HG02973 (cell line): Measurements from ENCODE around the gene GLIS2.

Experiments used
- ATAC-seq: cut with Tn5 transposase; IDR thresholded peaks from one replicate; pipeline ENCODE4 v1.9.1; 2021; ENCODE audit warnings: moderate library complexity; ENCODE audit not compliant: unreplicated experiment

GLIS2 gene

DNA sequence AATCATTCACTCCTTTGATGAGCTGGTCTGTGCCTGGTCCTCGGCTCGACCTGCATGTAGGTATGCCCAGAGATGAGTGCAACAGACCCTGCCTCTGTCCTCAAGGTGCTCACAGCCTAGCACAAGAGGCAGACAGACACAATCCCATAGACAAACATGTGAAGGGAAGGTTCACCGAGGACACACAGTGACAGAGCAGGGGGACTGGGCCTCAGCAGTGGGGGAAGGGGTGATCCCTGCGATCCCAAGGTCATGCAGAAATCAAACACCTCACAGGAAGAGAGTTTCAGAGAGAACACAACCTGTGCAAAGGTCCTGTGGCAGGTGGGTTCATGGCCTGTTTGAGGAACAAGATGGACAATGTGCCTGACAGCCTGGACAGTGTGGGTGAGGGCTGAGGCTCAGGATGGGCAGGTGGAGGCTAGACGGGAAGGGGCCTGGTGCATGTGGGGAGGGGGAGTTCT lies 51.6 kb downstream of the GLIS2 start:
- ATAC-seq: no peak

DNA sequence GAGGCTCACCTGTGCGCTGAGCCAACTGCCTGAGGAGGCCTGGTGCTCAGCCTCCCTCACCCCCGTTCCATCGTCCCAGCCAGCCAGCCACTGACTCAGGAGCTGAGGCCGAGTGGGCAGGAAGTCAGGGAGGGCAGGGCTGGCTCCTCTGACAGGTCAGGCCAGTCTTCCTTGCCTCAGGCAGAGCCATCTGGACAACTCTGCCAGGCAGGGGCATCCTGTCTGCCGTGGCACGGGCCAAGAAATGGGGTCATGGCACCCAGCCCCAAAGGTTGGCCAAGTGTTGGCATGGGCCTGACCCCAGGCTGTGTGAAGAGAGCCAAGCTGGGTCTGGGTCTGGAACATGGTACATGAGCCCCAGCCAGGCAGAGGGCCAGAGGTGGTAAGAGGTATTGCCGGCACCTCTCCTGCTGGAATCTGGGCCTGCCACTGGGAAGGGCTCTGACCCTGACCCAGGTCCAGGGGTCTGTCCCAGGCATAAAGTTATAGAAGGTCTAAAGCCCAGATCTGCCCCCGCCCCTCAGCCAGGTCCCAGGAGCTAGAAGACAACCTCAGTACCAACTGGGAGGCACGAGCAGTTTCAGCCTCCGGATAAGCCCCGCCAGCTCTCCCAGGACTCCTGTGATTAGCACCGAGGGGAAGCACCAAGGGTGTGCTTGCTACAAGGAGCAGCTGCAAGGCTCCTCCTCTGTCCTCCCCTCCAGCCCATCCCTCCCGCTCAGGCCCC lies 53.3 kb downstream of the GLIS2 start:
- ATAC-seq: no peak

DNA sequence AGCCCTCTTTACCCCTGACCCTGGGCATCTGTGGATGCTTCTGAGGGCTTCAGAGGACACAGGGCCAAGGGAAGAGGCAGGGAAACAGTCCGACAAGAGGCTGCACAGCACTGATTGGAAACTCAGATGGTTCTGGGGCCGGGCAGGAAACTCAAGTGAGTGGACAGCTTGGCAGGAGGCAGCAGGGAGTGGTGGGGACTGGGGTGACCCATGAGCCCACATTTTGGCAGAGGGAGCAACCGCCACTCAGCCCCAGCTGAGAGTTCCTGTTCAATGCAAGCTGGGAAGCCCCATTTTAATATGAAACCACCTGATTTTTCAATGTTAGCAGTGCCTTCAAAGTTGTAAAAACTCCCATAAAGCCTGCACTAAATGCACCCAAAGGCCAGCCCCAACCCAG lies 54.3 kb downstream of the GLIS2 start:
- no peak for ATAC-seq

DNA sequence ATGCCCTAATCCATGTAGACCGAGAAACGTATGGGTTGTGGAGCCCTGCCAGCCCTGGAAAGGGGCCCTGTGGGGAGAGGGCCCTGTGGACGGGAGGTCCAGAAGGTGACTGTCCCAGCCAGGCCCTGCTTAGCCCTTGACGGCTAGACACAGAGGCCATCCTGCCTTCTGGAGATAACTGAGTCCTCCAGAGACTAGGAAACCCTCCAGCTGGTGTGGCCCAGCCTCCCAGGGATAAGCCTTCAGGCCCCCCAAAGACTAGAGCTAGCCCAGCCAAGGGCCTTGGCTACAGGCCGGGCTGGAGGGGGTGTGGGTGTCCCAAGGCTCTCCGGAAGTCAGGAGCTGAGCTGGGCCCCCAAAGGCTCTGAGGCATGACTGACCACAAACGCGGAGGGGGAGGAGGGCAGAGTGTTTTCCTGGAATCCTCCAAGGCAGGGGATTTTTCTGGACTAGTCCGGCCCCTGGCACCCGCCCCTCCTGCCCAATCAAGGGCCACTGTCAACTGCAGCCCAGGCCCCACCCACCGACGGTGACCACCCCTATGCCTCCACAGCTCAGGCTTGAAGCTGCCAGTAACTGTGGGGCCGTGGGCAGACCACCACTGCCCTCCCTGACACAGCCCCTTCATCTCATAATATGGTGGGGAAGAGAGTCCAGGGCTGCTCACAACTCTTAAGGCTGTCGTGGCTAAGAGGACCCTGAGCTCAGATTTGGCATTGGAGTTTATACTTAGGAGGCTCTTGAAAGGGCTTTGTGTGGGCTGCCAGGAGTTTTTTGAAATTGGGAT lies 54.9 kb downstream of the GLIS2 start:
- no peak for ATAC-seq

DNA sequence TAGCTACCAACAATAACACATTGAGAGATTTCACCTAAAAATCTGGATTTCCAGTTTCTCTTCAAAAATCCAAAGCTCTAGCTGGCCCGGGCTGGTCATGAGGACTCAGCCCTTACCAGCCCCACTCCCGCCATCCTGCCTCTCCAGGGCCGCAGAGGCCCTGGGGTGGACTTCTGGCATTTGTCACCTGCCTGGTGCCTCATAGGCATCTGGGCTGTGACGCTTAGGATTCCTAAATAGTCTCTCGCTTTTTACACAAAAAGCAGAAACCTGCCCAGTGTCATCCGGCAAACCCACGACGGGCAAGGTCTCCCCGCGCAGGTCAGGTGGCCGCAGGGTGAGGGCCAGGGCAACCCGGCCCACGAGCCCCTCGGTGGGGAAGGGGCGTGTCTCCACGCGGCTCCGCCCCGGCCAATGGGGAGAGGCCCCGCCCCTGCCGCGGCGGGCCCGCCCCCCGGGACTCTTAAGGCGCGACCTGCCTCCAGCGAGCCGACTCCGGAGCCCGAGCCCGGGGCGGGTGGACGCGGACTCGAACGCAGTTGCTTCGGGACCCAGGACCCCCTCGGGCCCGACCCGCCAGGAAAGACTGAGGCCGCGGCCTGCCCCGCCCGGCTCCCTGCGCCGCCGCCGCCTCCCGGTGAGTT lies 55.6 kb downstream of the GLIS2 start, which contains the start of gene VASN:
VASN (plus strand) TSS at position 492 of the 644 bp plus-strand sequence. CDS start 9,030 bp downstream, outside the sequence.
- ATAC-seq: no peak

DNA sequence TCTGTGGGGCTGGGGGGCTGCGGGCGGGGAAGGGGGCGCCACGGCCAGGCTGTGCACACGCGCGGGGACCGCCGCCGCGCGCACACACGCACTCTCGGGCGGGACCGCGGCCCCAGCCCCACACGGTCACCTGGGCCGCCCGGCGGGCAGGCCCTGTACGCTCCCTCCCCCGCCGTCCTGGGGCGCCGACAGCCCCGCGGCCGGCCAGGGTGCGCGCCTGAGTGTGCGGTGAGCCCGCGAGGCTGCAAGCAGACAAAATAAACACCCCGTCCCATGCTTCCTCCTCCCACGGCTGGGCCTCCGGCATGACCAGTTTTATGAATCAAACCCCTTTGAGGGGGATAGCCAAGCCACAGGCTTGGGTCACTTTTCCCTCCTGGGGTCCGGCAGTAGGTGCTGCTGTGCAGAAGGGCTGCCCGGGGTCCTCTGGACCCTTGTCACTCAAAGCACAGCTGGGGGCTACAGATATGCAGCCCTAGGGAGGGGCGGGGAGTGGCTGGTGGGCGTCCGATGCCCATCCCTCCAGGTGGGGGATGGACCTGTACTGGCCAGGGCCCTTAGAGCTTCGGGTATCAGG lies 56.2 kb downstream of the GLIS2 start:
- no peak for ATAC-seq

DNA sequence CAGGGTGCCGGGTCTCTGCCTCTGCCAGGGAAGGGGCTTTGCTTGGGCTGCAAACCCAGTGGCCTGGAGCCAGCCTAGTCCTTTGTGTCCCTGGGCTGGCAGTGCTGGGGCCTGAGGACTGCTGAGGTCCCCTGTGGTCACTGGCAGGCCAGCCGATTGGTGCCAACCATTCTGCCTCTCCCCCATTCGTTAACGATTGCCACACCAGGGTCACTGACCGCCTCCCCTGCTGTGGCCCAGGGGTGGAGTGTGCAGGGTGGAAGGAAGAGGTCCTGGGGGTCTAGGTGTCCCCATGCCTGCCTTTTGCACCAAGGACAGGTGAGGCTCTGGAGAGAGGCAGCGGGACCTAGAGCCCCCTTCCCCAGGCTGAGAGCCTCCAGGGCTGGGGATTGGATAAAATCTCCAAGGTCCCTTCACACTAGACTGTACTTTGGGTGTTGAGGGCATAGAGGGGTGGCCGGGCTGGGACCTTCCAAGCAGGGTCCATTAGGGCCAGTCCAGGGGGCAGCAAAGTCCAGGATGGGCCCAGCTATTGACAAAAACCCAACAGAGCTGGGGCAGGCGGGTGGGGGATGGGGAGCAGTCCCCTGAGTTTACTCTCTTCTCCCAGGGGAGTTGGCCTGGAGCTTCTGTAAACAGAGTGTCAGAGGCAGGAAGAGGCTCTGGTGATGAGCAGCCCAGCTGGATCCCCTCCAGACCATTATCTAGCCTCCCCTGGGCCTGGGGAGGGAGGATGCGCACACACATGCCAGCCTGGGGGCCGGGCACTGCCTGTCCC lies 56.9 kb downstream of the GLIS2 start:
- no peak for ATAC-seq

DNA sequence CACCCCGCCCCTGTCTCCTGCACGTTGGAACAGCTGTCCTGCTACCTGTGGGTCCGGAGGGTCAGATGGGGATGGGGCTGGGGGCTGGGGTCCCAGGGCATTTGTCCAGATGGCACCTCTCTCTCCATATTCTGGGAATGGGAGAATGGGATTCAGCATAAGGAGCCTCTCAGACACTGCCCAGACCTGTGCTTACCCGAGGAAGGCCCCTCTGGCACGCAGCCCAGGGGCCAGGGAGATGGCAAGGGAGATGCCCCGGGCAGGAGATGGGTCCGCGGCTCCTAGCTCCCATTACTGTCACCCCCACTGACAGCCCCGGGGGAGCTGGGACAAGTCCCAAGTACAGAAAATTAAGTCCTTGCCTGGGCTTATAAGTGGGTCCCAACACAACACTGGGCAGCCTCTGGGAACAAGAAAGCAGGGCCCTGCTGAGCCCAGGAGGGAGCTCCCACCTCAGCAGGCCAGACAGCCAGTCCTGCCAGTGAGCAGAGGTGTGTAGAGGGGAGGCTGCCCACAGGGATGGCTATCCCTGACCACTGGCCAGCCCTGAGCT lies 57.6 kb downstream of the GLIS2 start:
- no peak for ATAC-seq

DNA sequence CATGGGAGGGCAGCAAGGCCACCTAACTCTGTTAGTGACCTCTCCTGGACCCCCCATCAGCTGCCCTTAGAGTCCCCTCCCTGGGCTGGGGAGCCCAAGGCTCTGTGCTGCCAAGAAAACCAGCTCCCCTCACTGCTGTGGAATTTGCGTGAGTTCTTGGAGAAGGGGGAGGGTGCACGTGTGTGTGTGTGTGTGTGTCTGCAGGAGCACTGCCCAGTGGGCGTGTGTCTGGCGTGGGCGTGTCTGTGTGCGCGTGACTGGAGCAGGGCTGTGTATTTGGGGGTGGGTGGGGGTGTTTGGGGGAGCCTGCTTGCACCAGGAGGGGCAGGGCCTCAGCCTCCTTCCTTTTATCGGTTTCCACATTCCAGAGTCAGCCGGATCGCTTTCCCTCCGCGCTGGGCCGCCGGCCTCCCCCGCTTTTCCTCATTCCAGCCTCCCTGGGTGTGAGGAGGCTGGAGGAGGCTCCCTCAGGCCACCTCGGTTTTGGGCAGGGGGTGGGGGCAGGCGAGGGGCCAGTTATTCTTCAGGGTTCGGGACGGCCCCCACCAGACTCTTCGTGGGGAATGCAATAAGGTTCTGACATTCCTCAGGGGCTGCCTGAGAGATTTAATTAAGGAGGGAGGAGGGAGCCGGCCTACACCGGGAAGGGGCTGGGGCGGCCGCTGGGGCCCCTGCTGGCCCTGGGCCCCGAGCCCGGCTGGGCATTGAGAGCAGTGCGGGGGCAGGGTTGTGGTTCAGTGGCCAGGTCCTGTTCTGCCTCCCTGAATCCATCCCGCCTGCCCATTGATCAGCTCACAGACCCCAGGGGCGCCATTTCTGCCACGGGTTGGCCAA lies 58.3 kb downstream of the GLIS2 start:
- ATAC-seq: no peak

DNA sequence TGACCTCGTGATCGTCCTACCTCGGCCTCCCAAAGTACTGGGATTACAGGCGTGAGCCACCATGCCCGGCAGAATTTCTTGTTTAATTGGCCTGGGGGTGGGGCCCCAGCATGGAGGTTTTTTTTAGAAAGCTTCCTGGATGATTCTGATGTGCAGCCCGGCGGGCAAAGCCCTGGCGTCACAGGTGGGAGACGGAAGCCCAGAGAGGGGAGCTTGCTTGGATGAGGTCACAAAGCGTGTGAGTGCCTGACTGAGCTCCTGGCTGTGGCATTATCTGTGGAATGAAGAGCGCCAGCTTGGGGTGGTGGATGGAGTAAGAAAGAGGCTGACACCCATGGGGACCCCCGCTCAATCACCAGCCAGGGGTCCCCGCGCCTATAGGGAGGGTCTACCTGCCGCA lies 59.9 kb downstream of the GLIS2 start:
- no peak for ATAC-seq

DNA sequence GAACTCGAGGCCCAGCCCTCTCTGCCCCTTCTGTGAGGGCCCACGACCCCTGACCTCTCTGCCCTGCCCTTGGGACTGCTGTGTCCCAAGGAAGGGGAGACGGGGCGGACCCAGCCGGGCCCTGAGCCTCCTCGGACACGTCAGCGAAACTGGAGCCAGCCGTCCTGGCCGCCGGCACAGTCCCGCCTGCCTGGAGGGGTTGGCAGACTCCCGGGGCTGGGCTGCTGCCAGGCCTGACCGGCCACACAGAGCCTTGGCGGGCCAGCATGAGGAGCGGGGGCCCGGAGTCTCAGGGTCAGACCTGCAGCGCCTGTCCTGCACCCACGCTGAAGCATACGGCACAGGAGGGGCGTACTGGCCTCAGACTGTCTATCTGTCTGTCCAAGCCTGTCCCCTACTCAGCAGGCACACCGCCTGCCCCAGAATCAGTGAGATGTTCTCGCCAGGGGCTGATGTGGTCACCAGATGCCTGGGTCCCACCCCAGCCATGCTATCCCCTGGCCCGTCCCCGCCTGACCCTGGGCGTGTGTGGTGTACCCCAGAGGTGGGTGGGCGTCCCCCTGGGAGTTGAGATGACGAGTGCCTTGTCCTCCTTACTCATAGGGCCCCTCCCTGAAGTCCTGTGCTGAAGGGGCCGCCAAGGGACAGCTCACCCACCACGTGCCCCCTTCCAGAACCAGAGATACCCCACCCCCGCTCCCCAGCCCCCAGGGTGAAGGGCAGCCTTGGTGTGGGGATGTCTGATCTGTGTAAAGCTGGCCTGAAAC lies 60.4 kb downstream of the GLIS2 start:
- ATAC-seq: no peak

DNA sequence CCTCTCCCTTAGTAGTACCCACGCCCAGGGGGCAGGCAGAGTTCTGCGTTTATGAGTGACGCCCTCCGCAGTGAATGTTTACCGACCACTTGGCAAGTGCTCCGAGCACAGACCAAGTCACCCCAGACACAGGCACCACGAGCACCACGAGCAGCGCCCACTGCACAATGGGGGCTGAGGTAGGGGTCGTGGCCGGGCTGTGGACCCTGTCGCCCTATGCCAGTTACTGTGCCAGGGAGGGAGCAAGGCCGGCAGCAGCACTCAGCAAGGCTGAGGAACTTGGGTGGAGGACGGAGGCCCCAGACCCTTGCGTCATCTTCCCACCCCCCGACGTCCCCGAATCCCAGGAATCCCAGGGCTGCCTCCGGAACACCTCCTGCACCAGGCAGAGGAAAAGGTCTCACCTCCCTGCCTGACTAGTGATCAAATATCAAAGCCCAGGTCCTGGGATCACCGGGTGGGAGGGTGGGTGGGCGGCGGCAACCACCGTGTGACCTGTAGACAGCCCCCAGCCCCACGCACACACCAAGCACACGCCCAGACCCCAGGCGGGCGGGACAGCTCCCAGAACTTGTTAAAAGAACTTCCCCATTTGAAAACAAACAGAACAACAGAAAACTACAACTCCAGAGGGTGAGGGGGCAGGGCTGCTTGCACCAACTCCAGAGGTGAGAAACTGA lies 61.2 kb downstream of the GLIS2 start:
- no peak for ATAC-seq

DNA sequence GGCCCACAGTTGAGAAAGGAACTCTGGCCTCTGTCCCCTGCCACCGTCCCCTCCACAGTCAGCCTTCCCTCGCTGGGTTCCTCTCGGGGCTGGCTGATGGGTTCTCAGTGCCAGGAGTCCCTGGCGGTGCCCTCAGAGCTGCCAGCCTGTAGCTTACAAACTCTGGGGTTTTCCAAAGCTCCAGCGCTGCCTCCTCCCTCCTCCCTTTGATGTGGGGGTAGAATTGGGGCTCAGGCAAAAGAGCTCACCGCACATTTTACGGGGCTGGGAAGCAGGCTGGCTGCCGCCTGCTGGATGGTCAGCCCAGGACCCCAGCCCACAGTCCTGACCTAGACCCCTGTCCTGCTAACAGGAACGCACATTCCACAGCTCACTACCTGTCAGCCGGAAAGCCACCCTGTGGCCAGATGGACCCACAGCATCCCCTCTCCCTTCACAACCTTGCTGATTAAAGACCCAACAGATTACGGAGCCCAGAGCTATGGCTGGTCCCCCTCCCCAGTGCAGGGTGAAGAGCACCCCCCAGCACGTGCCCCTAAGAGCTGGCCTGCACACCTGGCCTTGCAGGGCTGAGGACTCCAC lies 61.8 kb downstream of the GLIS2 start:
- no peak for ATAC-seq

DNA sequence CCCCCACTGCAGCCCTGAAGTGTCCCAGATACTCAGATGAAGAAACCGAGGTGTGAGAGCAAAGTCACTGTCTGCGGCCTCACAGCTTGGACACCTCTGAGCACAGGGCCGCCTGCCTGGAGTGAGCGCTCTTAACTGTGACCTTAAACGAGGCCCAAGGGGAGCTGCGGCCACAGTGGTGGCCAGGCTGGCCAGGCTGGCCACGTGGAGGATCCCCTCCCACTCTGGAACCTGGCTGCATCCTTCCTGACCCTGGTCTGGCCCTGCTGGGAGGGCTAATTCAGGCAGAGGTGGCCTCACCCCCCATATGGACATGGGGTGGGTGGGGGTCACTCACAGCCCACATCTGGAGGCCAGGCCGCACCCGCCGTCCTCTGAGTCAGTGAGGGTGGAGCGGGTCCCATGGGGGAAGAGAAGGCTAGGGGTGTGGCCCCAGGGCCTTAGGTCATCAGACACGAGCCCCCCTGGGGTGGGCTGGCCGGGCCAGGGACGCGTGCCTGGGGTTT lies 62.3 kb downstream of the GLIS2 start:
- no peak for ATAC-seq

DNA sequence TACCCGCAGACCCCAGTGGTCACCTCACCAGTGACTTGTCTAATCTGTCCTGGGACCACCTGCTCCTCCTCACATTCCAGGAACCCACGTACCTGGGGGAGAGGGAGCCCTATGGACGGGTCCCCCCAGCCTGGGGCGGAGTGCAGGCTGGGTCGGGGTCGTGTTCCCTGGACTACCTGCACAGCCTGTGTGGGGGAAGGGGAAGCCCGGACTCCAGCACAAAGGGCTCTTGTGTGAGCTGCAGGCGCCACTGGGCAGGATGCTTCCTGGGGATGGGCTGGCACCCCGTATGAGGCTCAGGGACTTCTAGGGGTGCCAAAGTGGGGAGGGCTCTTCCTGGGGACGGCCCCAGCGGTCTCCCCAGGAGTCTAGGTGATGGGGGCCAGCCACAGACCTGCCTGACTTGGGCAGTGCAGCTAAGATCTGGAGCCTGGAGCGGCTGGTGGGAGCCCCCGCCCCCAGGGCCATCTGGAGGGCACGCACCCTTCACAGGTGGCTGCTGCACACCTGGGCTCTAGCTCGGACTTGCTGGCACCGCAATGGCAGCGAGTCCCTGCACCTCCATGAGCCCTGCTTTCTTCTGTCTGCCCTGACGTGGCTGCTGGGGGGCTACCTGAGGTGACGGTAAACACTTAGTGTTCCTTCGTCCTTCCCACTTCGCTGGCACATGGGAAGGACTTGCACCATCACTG lies 63.3 kb downstream of the GLIS2 start:
- no peak for ATAC-seq

DNA sequence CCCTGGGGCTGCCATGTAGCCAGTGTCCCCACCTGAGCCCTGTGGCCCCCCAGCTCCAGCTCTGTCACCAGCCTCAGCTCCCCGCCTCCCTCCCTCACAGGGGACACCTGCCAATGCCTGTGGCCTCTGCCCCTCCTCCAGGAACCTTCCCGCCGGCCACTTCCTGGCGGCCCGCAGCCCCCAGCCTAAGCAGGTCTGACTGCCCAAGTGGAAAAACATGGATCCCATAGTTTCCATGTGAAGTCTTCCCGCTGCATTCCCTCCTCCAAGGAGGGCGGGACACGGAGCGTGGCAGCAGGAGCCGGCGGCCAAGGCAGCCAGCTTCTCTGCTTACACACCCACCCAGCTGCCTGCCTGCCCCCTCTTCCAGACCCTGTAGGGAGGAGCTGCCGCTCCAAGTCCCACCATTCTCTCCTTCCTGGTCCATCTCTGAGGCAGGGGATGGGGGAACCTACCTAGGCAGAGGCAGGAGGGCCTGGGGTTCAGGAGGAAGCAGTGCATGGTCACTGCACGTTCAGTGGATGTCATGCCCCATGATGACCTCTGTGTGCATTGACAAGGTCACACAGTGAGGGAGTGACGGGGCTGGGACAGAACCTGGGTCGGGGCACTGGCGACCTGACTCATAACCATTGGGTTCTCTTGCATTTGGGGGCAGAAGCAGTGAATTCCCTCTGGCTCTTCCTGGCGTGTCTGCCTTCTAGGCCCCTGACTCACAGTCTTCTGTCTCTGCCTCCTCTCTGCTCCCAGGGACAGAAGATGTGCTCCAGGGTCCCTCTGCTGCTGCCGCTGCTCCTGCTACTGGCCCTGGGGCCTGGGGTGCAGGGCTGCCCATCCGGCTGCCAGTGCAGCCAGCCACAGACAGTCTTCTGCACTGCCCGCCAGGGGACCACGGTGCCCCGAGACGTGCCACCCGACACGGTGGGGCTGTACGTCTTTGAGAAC lies 64.5 kb downstream of the GLIS2 start:
- no peak for ATAC-seq
